IMR-90 (cell line): ENCODE data around the gene SAAL1. TPM values are rescaled to one million over a fixed set of nuclear protein-coding genes. Genes with fewer than 3 reads are reported as not detected.

ENCODE experiments used
- ATAC-seq: fragments of 200-7000 bp; cut with Tn5 transposase; 2 replicates; pipeline ENCODE4 v1.9.1; 2020; ENCODE audit warnings: low read depth, mild to moderate bottlenecking, moderate library complexity
- BruUV-seq: library from RNA; stranded (reverse); fragments of 400-500 nt; replicated peaks from 2 replicates; lab custom pipeline; 2021; lab: Mats Ljungman, UMichigan
- CTCF ChIA-PET: fragments of 300-600 bp; formaldehyde crosslinking; extraction: SDS; loops from one replicate; lab custom pipeline; 2021; ENCODE audit warnings: antibody characterized with exemption; lab: Yijun Ruan, JAX
- POLR2A ChIA-PET: fragments of 300-600 bp; sonication (Branson Sonifier 250); formaldehyde crosslinking; loops from one replicate; lab custom pipeline; 2022; ENCODE audit warnings: antibody characterized with exemption; ENCODE audit not compliant: unreplicated experiment; lab: Charles Lee
- DNase-seq: peaks from one replicate; pipeline ENCODE4 v3.0.0; 2013
- H2AFZ ChIP-seq: replicated peaks from 2 replicates; pipeline ENCODE3; 2013; ENCODE audit warnings: low read length, mild to moderate bottlenecking; ENCODE audit not compliant: poor library complexity
- H2AK5ac ChIP-seq: 2 replicates; pipeline ENCODE4 v1.6.1; 2013; ENCODE audit warnings: low read depth, low read length, inconsistent platforms
- H2AK9ac ChIP-seq: replicated peaks from 2 replicates; pipeline ENCODE3; 2013; ENCODE audit warnings: mild to moderate bottlenecking, low read depth, low read length, moderate library complexity; ENCODE audit not compliant: poor library complexity
- H2BK120ac ChIP-seq: 2 replicates; pipeline ENCODE4 v1.6.1; 2013; ENCODE audit warnings: low read depth, low read length, inconsistent platforms
- H2BK15ac ChIP-seq: 3 replicates; pipeline ENCODE4 v1.6.1; 2013; ENCODE audit warnings: low read depth, low read length, inconsistent platforms
- H2BK20ac ChIP-seq: 2 replicates; pipeline ENCODE4 v1.6.1; 2013; ENCODE audit warnings: low read depth, mild to moderate bottlenecking, inconsistent platforms, low read length, moderate library complexity
- H2BK5ac ChIP-seq: 2 replicates; pipeline ENCODE4 v1.6.1; 2013; ENCODE audit warnings: mild to moderate bottlenecking, low read depth, low read length, inconsistent platforms; ENCODE audit not compliant: poor library complexity, severe bottlenecking
- H3K14ac ChIP-seq: replicated peaks from 2 replicates; pipeline ENCODE4 v1.6.1; 2013; ENCODE audit warnings: low read depth, low read length, inconsistent platforms
- H3K18ac ChIP-seq: 2 replicates; pipeline ENCODE4 v1.6.1; 2013; ENCODE audit warnings: low read depth, low read length, control low read depth
- H3K23ac ChIP-seq: 2 replicates; pipeline ENCODE4 v1.6.1; 2013; ENCODE audit warnings: low read depth, low read length, inconsistent platforms
- H3K27ac ChIP-seq: 2 replicates; pipeline ENCODE4 v1.5.1; 2013; ENCODE audit warnings: mild to moderate bottlenecking, control low read depth, low read length; ENCODE audit not compliant: insufficient read depth
- H3K27me3 ChIP-seq: 2 replicates; pipeline ENCODE4 v1.6.1; 2013; ENCODE audit warnings: low read length; ENCODE audit not compliant: control insufficient read depth, insufficient read depth
- H3K36me3 ChIP-seq: 2 replicates; pipeline ENCODE4 v1.6.1; 2013; ENCODE audit warnings: low read length, mixed read lengths; ENCODE audit not compliant: control insufficient read depth, insufficient read depth
- H3K4ac ChIP-seq: 2 replicates; pipeline ENCODE4 v1.6.1; 2013; ENCODE audit warnings: low read depth, low read length, inconsistent platforms
- H3K4me1 ChIP-seq: 2 replicates; pipeline ENCODE4 v1.6.1; 2013; ENCODE audit warnings: low read length, mixed read lengths; ENCODE audit not compliant: control insufficient read depth, insufficient read depth
- H3K4me2 ChIP-seq: 2 replicates; pipeline ENCODE4 v1.6.1; 2013; ENCODE audit warnings: low read depth, mild to moderate bottlenecking, control low read depth, low read length, moderate library complexity
- H3K4me3 ChIP-seq: 2 replicates; pipeline ENCODE4 v1.5.1; 2013; ENCODE audit warnings: low read depth, mild to moderate bottlenecking, control low read depth, low read length, moderate library complexity; ENCODE audit not compliant: insufficient read depth
- H3K56ac ChIP-seq: 2 replicates; pipeline ENCODE4 v1.6.1; 2013; ENCODE audit warnings: low read length, inconsistent platforms; ENCODE audit not compliant: insufficient read depth; ENCODE audit errors: extremely low read depth
- H3K79me1 ChIP-seq, 2 experiments: 2 replicates each; pipeline ENCODE4 v1.6.1; 2013; ENCODE audit warnings: low read length in 2 of 2, inconsistent platforms in 1 of 2, low read depth in 1 of 2
- H3K9ac ChIP-seq: 2 replicates; pipeline ENCODE4 v1.6.1; 2013; ENCODE audit warnings: low read depth, low read length, control low read depth
- H3K9me1 ChIP-seq: 2 replicates; pipeline ENCODE4 v1.6.1; 2013; ENCODE audit warnings: low read length, inconsistent platforms; ENCODE audit not compliant: insufficient read depth
- H3K9me3 ChIP-seq: 2 replicates; pipeline ENCODE4 v1.6.1; 2013; ENCODE audit warnings: low read length; ENCODE audit not compliant: control insufficient read depth, insufficient read depth
- H4K20me1 ChIP-seq: 2 replicates; pipeline ENCODE4 v1.6.1; 2013; ENCODE audit warnings: low read length, inconsistent platforms; ENCODE audit not compliant: insufficient read depth
- H4K5ac ChIP-seq: 2 replicates; pipeline ENCODE4 v1.6.1; 2013; ENCODE audit warnings: mild to moderate bottlenecking, low read depth, low read length, control low read depth
- H4K8ac ChIP-seq, 2 experiments: 2 replicates each; pipeline ENCODE4 v1.6.1; 2013; ENCODE audit warnings: low read depth in 2 of 2, low read length in 2 of 2, control low read depth in 1 of 2, inconsistent platforms in 1 of 2
- H4K91ac ChIP-seq: 2 replicates; pipeline ENCODE4 v1.6.1; 2013; ENCODE audit warnings: low read depth, low read length, inconsistent platforms; ENCODE audit not compliant: insufficient read depth
- BHLHE40 ChIP-seq: fragments of 150-350 bp; IDR thresholded peaks from 2 replicates; pipeline ENCODE4 v1.6.1; 2016; ENCODE audit warnings: mild to moderate bottlenecking, low read depth, low read length
- NFE2L2 ChIP-seq: fragments of 150-350 bp; IDR thresholded peaks from 2 replicates; pipeline ENCODE4 v1.6.1; 2016; ENCODE audit warnings: low read depth, mild to moderate bottlenecking, low read length
- RFX5 ChIP-seq: IDR thresholded peaks from 2 replicates; pipeline ENCODE4 v1.8.0; 2012; ENCODE audit warnings: low read depth, mild to moderate bottlenecking, low read length, moderate library complexity
- WGBS, 2 experiments: methylation state at CpG; one replicate each; pipeline versions ENCODE4 v1.1.5 to v1.1.7; 2013; ENCODE audit warnings: missing lambda C conversion rate in 2 of 2; ENCODE audit not compliant: insufficient read length in 1 of 2; ENCODE audit errors: extremely low coverage in 2 of 2; 5-methylcytosine and 5-hydroxymethylcytosine counted together
- dilution Hi-C: fragments of 300-500 bp; cut with HindIII; formaldehyde crosslinking; loops from one replicate; pipeline ENCODE4 v1.14.3; 2018; ENCODE audit warnings: low sequenced_read_pairs; ENCODE audit not compliant: unreplicated experiment
- in situ Hi-C: fragments of 300-500 bp; cut with MboI; formaldehyde crosslinking; loops from 3 replicates; pipeline ENCODE4 v1.14.3; 2019; ENCODE audit warnings: low sequenced_read_pairs, inconsistent platforms, mixed read lengths
- intact Hi-C: fragments of 100-400 bp; cut with micrococcal nuclease; formaldehyde crosslinking; loops from 2 replicates; pipeline ENCODE4 v1.10.0; 2022
- polyA plus RNA-seq, 3 experiments: library from polyadenylated mRNA; depleted of rRNA; stranded (reverse); fragments of >200 nt; gene quantifications; 2 replicates each; pipeline ENCODE4 v1.2.3, GENCODE V29; 2012; ENCODE audit warnings: low replicate concordance in 1 of 3
- total RNA-seq: library from RNA; depleted of rRNA; stranded (reverse); fragments of >200 nt; gene quantifications from 2 replicates; pipeline ENCODE4 v1.2.3, GENCODE V29; 2012

SAAL1 gene
- total and polyA plus RNA-seq, 2 of the 4 experiments (the other 2 are of a cell fraction): 12.5 to 12.8 TPM

GRCh38 chr11:18050848-18051247 lies 55.0 kb downstream of the SAAL1 start:
- POLR2A ChIA-PET: no interaction called here
- Histone ChIP-seq H3K9me1 (no peaks in the 10 kb centered on the region), H3K9ac (no peak overlapping the region), H3K56ac (no peak overlapping the region), H2BK15ac (no peak overlapping the region), H2AK5ac (no peak overlapping the region), H4K5ac (no peak overlapping the region), H2BK20ac (no peak overlapping the region), H2AK9ac (no peak overlapping the region), H3K23ac (no peak overlapping the region), H3K18ac (no peak overlapping the region), H3K14ac (no peak overlapping the region), H3K4me2 (no peak overlapping the region), H3K79me1 (no peaks in the 10 kb centered on the region), H3K9me3 (no peaks in the 10 kb centered on the region), H3K4ac (no peak overlapping the region), H3K4me3 (no peak overlapping the region), H4K20me1 (no peaks in the 10 kb centered on the region), H2AFZ (no peak overlapping the region), H3K4me1 (no peaks in the 10 kb centered on the region), H3K27ac (no peak overlapping the region), H3K36me3 (no peaks in the 10 kb centered on the region), H2BK120ac (no peak overlapping the region), H2BK5ac (no peak overlapping the region), H3K27me3 (peaks cover 12% of the 10 kb centered on the region), H4K8ac (no peak overlapping the region), H4K91ac (no peak overlapping the region)
- dilution Hi-C loops (no loop called here), intact Hi-C loops (no loop called here), in situ Hi-C loops (no loop called here)
- CTCF ChIA-PET: no interaction called here
- TF ChIP-seq BHLHE40 (no peak), NFE2L2 (no peak), RFX5 (no peak)
- no CpG with 5 or more reads among the region's 2 CpGs for WGBS, 2 experiments
- DNase-seq: no peak
- ATAC-seq: no peak
- no TSS peak for BruUV-seq
